Right renal cortex interstitium (tissue), 3 donors: Measurements from ENCODE around the gene CSH1. TPM values are rescaled to one million over a fixed set of nuclear protein-coding genes. Genes with fewer than 3 reads are reported as not detected.
"Not testable (repeated sequence)": the region's sequence is repeated elsewhere in the genome, so short reads cannot be mapped to it uniquely, and the experiment has no call there.

Experiments
- DNase-seq, 3 donors: peaks; one replicate each; pipeline ENCODE4 v3.0.0-alpha.2; 2013; ENCODE audit warnings: low read depth in 3 of 3, low spot score in 2 of 3
- polyA plus RNA-seq, 3 donors: library from polyadenylated mRNA; unstranded; fragments of 120-200 nt; gene quantifications; one replicate each; pipeline ENCODE4 v1.2.1, GENCODE V29; 2013; ENCODE audit not compliant: insufficient read length in 3 of 3

CSH1 gene
- polyA plus RNA-seq = 1 to 10 TPM in 2 of 3 donors, under 1 TPM in 1; 0.40 to 7.5 (median 3.4) TPM

DNA sequence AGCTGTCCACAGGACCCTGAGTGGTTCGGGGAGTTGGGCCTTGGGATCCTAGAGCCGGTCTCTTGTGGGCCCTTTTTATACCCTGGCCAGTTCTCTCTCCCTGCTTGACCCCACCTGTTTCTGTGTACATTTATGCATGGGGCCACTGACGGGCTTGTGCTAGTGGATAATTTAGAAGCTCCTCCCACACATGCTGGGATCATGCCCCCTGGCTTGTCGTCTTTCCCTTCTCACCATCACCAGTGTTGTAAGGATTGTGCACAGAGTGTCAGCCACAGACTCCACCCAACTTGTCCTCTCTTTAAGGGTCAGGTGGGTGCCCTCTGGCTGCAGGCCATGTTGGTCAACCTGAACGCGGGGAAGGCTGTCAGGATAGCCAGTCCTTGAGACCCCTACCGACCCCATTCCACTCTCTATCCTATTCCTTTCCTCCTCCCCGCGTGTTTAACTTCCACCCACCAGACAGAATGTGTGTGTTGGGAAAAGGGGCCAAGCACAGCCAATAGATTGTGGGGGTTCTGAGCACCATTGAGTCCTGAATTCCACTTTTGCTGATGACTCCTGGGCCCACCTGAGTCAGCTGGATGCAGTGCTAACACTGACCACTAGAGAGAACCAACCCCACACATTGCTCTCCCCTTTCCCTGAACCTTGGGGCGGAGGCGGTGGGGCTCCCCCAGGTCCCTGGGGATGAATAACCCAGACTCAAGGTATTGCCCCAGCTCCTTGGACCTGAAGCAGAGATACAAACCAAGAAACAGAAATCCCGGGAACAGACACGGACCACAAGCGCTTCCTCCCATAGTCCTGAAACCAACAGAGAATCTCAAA is at the start of gene CSH1:
TSS of gene CSH1 (minus strand) at position 51 of the 831 bp plus-strand sequence. CDS start 63 bp downstream, outside the sequence.
- DNase-seq = not testable (repeated sequence)

DNA sequence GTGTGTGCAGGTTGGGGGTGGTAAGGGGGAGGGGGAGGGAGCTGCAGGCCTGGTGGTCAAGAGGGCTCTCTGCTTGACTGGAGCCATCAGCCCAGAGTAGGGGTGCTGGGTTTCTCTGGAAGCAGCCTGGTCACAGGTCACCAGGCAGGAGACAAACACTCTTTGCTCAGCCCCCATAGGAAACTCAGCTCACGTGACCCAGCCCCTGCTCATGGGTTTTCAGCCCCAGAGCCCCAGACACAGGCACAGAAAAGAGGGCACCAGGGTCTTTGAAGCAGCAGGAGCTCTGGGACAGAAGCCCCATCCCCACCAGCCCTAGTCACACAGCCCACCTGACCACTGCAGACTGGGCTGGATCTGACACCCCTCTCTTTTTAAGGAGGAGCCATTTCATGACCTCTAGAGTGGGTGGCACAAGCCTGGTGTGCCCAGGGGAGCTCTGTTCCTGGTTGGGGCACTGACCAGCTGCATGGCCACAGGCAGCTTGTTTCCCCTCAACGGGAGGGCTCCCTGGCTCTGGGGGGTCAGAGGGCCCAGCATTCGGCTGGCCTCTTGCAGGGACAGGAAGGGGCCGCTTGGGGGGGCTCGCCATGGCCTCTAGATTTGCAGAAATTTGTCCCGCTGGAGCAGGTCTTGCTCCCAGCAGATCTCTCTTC is 49.5 kb upstream of the CSH1 start:
- DNase-seq = peak in 1 of 3 donors; percentile 52

DNA sequence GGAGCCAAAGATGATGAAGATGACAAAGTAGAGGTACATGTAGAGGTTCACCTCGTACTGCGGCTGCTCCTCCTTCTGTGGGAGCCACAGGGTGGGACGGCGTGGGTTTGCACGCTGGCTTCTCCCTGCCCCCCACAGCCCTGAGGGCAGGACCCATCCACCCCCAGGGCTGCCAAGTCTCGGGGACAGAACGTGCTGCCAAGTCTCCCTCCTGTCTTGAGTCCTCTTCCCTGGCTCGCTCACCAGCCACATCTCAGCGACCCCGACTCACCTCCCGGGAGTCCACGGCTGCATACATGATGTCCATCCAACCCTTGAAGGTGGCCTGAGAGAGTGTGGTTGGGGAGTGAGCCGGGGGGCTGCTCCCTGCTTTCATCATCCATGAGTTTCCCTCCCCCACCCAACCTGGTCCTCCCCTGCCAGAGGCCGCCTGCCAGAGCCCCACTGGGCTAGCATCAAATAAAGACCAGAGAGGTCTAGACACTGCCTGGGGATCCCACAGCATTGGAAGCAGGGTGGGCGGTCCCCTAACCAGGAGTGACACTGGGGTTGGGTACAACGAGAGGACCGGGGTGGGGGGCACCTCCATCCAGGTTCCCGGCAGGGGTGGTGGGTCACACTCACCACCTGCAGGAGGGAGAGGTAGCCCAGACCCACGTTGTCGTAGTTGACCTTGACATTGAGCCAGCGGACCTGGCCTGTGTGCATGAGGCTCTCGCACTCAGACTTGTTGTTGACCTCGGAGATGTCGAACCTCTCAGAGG is 48.5 kb upstream of the CSH1 start:
- DNase-seq = no peak

DNA sequence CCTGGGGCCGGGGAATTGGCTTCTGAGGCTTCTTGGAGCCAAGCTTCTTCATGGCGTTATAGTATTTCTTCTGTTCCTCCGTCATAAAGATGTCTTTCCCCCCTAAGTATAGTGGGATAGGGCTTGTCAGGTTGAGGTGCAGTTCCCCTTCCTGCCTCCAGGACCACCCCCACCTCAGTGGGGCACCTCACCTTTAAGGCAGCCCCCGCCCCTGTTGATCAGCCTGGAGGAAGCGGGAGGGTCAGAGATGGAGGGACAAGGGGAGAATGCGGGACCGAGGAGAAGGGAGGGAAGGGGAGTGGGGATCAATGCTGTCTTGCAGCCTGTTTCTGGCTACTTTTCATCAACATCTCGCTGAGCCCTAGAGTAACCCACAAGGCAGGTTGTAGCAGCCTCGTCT is 47.4 kb upstream of the CSH1 start:
- DNase-seq = no peak

DNA sequence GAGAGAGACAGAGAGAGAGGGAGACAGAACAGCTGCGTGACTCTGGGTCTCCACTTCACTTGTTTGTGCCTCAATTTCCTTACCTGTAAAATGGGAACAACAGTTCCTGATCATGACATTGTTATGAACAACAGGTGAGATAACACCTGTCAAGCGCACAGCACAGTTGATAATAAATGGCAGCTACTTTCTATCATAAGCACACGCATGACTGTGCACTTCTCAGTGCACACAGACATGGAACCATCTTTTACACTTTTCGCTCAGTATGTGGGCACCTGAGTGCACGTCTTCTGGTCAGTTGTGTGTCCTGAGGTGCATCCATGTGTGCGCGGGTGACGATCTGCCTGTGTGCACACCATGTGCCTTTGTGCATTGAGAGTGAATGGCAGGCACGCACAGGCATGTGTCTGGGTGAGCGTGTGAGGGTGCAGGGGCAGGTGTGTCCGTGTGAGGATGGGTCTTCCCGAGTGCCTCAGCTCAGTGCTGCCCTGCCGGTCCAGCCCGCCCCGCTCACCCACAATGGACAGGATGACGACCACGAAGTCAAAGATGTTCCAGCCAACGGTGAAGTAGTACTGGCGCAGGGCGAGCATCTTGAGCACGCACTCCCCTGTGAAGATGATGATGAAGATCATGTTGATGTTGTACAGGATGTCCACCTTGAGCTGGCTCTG is 46.1 kb upstream of the CSH1 start:
- no peak for DNase-seq

DNA sequence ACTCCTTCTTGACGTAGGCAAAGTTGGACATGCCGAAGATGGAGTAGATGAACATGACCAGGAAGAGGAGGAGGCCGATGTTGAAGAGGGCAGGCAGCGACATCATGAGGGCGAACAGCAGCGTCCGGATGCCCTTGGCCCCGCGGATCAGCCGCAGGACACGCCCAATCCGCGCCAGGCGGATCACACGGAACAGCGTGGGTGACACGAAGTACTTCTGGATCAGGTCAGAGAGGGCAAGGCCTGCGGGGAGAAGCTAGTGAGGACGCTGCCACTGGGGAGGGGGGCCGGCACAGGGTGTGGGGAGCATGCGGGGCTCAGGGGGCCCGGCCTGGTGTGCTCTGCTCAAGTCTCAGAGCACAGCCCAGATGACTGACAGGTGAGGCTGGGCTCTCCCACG is 45.4 kb upstream of the CSH1 start:
- DNase-seq = no peak

DNA sequence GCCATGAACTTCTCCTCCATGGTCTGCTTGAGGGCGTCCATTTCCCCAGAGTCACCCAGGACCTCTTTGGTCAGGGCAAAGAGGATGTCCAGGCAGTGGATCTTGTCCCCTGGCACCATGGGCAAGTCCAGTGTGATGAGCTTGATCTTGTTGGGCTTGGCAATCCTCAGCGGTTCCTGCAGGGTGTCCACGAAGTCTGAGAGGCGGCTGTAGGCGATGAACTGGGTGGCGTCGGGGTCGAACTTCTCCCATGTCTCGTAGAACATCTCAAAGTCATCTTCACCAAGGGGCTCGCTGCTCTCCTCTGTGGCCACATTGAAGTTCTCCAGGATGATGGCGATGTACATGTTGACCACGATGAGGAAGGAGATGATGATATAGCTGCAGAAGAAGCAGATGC is 44.8 kb upstream of the CSH1 start:
- no peak for DNase-seq

DNA sequence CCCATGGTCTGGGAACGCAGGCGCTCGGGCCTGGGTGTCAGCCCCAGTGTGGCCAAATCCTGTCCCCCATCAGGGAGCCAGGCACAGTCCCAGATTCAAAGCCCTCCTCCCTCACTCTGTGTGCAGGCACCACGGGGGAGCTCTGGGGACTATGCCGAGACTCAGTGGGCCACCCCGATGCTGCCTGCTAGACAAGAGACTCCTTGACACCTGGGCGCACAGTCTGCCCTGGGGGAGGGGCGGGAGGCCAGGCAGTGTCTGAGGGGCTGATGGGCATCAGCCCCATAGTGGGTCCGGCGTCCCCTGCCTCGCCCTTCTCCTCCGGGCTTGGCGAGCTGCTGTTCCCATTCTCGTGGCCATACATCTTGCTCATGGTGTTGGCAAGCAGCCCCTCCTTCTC is 44.2 kb upstream of the CSH1 start:
- DNase-seq = no peak

DNA sequence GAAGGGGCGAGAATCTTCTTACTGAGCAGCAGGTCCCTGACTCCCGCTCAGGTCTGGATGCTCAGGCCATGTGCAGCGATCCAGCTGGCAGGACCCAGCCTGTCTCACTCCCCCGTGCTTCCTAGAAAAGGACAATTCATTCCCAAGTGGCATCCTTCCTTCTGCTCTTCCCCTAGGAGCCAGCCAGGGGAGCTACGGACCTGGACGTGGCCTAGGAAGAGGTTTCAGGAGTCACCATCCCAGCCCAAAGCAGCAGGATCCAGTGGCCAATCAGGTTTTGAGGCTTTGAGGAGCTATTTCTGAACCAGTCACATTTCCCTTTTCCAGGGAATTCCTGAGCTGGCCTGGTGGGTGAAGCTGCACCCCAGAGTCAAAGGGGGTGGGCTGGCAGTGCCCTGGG is 43.5 kb upstream of the CSH1 start:
- no peak for DNase-seq

DNA sequence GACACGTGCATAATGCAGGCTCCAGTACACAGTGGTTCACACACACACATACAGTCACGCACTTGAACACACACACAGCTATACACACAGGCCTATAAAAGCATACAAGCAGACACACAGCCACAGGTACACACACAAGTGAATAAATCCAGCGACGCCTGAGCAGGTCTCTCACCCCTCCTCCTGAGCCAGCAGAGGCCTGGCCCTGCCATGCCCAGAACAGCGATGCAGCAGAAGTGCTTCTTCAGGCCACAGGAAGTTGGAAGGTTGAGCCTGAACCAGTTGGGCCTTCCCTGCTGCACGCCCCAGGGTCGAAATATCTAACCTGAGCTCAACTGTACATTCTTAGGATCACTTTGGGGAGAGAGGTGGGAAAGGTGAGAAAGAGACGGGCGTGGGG is 43.0 kb upstream of the CSH1 start:
- no peak for DNase-seq

DNA sequence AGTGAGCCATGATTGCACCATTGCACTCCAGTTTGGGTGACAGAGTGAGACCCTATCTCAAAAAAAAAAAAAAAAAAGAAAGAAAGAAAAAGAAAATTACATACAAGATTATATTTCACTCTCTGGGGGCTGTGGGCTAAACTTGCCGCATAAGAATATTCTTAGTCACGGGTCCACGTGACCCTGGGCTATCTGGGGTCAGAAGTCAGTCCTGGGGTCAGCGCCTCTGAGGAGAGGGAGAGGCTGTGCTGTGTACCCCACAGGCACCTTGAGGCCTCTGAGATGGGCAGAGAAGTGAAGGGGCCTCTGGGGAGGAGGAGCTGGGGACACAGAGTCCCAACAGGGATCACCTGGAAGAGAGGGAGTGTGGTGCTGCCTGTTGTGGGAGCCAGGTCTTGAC is 41.5 kb upstream of the CSH1 start:
- no peak for DNase-seq

DNA sequence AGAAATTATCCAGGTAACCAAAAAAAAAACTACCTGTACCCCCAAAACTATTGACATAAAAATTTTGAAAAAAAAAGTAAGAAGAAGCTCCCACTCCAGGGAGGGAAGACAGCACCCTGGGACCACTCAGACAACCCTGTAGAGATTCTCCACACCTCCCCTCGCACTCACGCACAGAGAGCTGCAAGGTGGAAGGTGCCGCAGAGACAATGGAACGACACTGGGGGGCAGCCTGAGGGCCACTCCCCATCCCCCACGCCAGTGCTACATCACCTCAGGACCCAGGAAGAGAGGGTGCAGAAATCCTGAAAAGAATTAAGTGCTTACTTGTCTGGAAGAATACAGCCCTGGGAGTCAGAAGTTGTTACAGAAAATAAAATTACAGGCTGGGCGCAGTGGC is 40.9 kb upstream of the CSH1 start:
- DNase-seq = no peak

DNA sequence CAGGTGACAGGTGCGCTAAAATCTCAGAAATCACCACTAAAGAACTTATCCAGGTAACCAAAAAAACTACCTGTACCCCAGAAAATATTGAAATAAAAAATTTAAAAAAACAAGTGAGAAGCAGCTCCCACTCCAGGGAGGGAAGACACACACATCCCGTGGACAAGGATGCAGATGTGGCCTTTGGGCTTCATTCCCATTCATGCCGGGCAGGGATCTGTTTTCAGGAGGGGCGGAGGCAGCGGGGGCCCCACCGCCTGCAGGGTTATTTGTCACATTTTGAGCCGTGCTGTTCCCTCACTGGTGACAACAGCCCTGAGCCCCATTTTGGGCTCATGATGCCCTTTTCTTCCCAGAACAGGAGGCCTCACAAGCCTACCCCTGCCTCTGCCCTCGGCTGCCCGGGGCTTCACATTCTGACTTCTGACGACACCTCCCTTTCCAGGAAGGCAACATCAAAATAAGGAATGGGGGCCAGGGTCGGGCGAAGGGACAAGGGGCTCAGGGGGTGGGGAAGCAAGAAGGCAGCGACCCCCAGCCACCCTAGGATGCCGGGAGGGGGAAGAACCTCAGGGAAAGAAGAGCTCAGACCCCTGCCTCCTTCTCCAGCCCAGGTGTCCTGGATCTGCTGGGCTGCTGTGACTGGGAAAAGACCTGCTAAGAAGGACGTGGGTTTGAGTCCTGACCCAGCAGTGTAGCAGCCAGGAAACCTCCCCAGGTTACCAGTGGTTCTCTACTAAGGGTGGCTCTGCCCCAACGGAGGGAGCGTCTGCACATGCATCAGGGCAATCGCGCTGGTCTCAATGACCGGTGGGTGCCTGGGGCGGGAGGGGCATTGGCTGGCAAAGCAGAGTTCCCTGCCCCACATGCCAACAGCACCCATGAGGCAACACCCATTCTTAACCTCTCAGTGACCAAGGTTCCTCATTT is 38.1 kb upstream of the CSH1 start:
- no peak for DNase-seq

DNA sequence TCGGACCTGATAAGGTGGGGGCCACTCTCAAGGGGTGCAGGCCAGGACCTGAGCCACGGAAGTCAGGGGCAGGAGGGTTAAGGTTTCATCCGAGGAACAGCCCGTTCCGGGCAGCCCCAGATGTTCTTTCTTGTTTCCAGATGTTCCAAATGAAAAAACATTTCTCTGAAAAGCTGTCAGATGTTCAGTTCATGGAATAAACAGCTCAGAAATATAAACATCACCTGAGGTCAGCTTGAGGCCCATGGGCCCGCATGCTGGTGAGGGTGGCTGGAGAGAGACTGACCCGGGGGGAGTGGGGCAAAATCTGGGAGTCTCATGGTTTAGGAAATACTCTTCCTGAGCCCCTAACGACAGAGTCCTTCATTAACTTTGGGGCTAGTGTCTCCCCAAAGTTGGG is 37.2 kb upstream of the CSH1 start:
- no peak for DNase-seq

DNA sequence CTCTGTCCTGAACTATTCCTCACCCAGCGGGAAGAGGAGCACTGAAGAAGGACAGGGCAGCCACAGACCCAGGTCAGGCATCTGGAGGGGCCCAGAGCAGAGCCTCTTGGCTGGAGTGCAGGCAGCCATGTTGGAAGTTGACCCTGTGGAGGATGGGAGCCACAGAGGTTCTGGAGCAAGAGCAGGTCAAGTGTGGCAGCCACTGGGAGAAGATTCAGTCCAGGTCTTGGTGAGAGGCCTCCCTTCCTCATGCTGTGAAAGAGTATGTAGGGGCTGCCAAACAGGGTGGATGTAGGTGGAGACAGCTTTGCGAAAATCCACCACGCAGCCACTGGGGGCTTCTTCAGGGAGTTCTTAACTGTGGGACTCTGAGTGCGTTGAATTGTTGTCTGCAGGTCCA is 36.3 kb upstream of the CSH1 start:
- DNase-seq = no peak

DNA sequence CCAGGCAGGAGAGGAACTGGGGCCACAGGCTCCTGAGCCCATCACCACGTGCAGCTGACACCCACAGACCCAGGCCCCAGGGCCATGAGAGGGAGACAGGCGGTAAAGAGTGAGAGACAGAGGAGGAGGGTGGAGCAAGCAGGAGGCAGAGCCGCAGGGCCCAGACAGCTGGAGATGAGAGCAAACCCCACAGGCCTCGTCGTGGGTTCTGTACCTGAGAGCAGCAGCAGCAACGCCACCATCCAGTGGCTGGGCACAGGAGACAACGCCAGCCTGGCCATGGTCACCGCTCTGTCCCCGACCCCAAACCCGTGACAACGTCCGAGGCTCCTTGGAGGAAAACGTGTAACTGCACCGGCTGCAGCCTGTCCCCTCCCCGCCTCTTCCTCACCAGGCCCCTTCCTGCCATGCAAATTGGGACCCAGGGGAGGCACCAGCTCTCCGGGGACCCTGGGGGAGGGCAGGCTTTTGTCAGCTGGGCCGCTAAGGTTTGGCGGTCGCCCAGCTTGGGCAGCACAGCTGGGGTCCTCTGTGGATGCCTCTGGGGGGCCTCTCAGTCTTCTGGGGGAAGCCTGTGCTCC is 35.7 kb upstream of the CSH1 start, which contains the start of gene CD79B:
TSS of gene CD79B (minus strand) at position 351 of the 581 bp plus-strand sequence. CDS start at position 281, 70 bp downstream.
- DNase-seq = no peak

DNA sequence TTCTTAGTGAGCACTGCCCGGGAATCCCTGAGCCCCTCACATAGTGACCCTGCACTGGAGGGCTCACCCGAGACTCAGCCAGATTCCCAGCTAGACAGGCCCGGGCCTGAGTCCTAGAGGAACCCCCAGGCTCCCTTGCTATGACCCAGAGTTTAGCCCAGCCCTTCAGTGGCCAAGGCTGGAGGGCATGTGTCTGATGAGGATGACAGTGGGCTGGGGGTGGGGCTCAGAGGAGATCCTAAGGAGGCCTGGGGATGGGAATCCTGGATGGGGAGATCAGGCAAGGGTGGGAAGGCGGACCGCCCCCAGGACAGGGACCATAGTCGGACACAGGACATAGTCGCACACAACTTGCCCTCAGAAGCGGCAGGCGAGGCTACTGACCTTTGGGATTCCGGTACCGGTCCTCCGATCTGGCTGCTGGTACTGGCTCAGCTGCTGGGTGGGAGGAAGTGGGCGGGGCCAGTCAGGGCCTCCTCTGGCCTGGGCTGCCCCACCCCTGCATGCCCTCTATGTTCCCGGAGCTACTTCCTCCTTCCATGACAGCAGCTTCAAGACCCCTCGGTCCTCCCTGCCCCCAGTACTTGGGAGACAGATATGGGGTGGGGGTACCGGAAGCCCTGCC is 34.7 kb upstream of the CSH1 start:
- no peak for DNase-seq

DNA sequence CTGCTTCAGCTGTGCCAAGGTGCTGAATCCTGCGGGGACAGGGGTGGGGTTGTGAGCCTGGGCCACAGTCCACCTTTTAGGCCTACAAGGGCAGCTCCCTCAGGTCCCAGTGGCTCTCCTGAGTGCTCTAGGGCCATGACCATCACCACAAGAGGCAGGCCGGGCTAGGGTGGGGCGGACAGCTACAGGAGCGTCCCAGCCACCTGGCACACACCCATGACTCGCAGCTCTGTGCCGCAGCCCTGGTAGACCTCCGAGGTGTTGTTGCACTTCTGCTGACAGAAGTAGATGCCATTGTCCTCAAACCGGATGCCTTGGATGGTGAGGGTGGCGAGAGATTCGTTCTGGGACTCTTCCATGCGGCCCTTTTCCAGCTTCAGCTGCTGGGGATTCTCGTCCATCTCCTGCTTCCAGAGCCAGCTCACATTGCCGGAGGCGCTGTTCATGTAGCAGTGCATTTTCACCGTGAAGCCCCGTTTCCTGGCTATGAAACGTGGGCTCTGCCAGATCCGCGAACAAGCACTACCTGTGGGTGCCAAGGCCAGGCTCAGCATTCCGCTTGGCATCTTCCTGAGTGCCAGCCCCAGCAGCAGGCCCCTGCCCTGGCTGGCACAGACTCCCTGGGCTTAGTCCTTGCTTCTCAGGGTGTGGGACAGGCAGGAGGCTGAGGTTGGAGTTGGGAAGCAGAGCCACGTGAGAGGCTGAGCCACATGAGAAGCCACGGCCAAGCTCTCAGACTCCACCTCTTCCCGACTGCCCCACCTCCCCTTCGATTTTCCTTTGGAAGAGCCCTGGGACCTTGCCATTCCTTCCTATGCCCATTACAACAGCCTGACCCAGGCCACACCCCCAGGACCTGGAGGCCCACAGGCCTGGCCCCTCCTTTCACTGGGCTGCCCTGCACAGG is 33.7 kb upstream of the CSH1 start:
- DNase-seq = no peak
